ENCODE measurements around the gene ACACA.

The ACACA gene

GRCh38 chr17:37142294-37142896, 264.2 kb downstream of the ACACA start:
- no peak for DNase-seq (ENCODE audit: extremely low read depth in 1 of 2, low read depth in 1 of 2)

- no peak for DNase-seq (ENCODE audit: extremely low read depth in 1 of 2, low read depth in 1 of 2)
Observed at GRCh38 chr17:37138571-37139120, 268.0 kb downstream of the ACACA start.

GRCh38 chr17:37137906-37138514, 268.6 kb downstream of the ACACA start:
- no peak for DNase-seq (ENCODE audit: extremely low read depth in 1 of 2, low read depth in 1 of 2)

GRCh38 chr17:37137070-37137610, 269.5 kb downstream of the ACACA start:
- DNase-seq (ENCODE audit: extremely low read depth in 1 of 2, low read depth in 1 of 2): no peak

GRCh38 chr17:37135576-37135975, 271.1 kb downstream of the ACACA start:
- no peak for DNase-seq (ENCODE audit: extremely low read depth in 1 of 2, low read depth in 1 of 2)

GRCh38 chr17:37134050-37134449, 272.6 kb downstream of the ACACA start:
- no peak for DNase-seq (ENCODE audit: extremely low read depth in 1 of 2, low read depth in 1 of 2)

GRCh38 chr17:37133136-37133535, 273.5 kb downstream of the ACACA start:
- no peak for DNase-seq (ENCODE audit: extremely low read depth in 1 of 2, low read depth in 1 of 2)

- no peak for DNase-seq (ENCODE audit: extremely low read depth in 1 of 2, low read depth in 1 of 2)
Observed at GRCh38 chr17:37131669-37132611, 274.7 kb downstream of the ACACA start.

- no peak for DNase-seq (ENCODE audit: extremely low read depth in 1 of 2, low read depth in 1 of 2)
Observed at GRCh38 chr17:37130984-37131446, 275.6 kb downstream of the ACACA start.

GRCh38 chr17:37124821-37125173, 281.8 kb downstream of the ACACA start:
- DNase-seq (ENCODE audit: extremely low read depth in 1 of 2, low read depth in 1 of 2): no peak

- DNase-seq (ENCODE audit: extremely low read depth in 1 of 2, low read depth in 1 of 2): no peak
Observed at GRCh38 chr17:37123941-37124820, 282.5 kb downstream of the ACACA start.

- DNase-seq (ENCODE audit: extremely low read depth in 1 of 2, low read depth in 1 of 2): no peak
Observed at GRCh38 chr17:37123386-37123785, 283.2 kb downstream of the ACACA start.

- DNase-seq (ENCODE audit: extremely low read depth in 1 of 2, low read depth in 1 of 2): no peak
Observed at GRCh38 chr17:37121616-37122015, 285.0 kb downstream of the ACACA start.

- no peak for DNase-seq (ENCODE audit: extremely low read depth in 1 of 2, low read depth in 1 of 2)
Observed at GRCh38 chr17:37118366-37119137, 288.1 kb downstream of the ACACA start.

- no peak for DNase-seq (ENCODE audit: extremely low read depth in 1 of 2, low read depth in 1 of 2)
Observed at GRCh38 chr17:37117373-37118142, 289.1 kb downstream of the ACACA start.

GRCh38 chr17:37116671-37117185, 289.9 kb downstream of the ACACA start:
- DNase-seq (ENCODE audit: extremely low read depth in 1 of 2, low read depth in 1 of 2): no peak

- DNase-seq (ENCODE audit: extremely low read depth in 1 of 2, low read depth in 1 of 2): no peak
Observed at GRCh38 chr17:37111329-37111728, 295.3 kb downstream of the ACACA start.

- no peak for DNase-seq (ENCODE audit: extremely low read depth in 1 of 2, low read depth in 1 of 2)
Observed at GRCh38 chr17:37110746-37111145, 295.9 kb downstream of the ACACA start.
